Caco-2 (cell line): ENCODE results near the gene GAN. TPM values are rescaled to one million over a fixed set of nuclear protein-coding genes. Genes with fewer than 3 reads are reported as not detected.

Experiments used
- BruUV-seq: library from RNA; stranded (reverse); fragments of 400-500 nt; replicated peaks from 2 replicates; lab custom pipeline; 2021; lab: Mats Ljungman, UMichigan
- CTCF ChIA-PET: fragments of 300-600 bp; sonication (Branson Sonifier 250); formaldehyde crosslinking; loops from one replicate; lab custom pipeline; 2022; ENCODE audit warnings: antibody characterized with exemption; lab: Charles Lee
- POLR2A ChIA-PET: fragments of 300-600 bp; sonication (Branson Sonifier 250); formaldehyde crosslinking; loops from one replicate; lab custom pipeline; 2022; ENCODE audit warnings: antibody characterized with exemption; lab: Charles Lee
- DNase-seq, 2 experiments: peaks; one replicate each; pipeline versions ENCODE4 v3.0.0 to v3.0.0-alpha.2; 2020 to 2022
- H3K27me3 ChIP-seq: replicated peaks from 2 replicates; pipeline ENCODE4 v1.6.0; 2011; ENCODE audit warnings: low read length; ENCODE audit not compliant: control insufficient read depth, insufficient read depth
- H3K36me3 ChIP-seq: 2 replicates; pipeline ENCODE4 v1.5.1; 2011; ENCODE audit warnings: low read length; ENCODE audit not compliant: control insufficient read depth, insufficient read depth
- H3K4me1 ChIP-seq: fragments of 250-450 bp; sonication (Bioruptor Pico); 2 replicates; pipeline ENCODE4 v1.5.1; 2020; ENCODE audit warnings: mild to moderate bottlenecking
- H3K4me3 ChIP-seq: 2 replicates; pipeline ENCODE4 v1.5.1; 2011; ENCODE audit warnings: low read depth, mild to moderate bottlenecking, control low read depth, low read length
- H3K9me3 ChIP-seq: fragments of 250-450 bp; sonication (Bioruptor Pico); 2 replicates; pipeline ENCODE4 v1.5.1; 2020; ENCODE audit warnings: mild to moderate bottlenecking, moderate library complexity
- H3K27ac Mint-ChIP-seq: one replicate; pipeline ENCODE4 v1.8.0; 2022; ENCODE audit warnings: mixed read lengths; ENCODE audit not compliant: unreplicated experiment
- H3K27me3 Mint-ChIP-seq: one replicate; pipeline ENCODE4 v1.8.0; 2022; ENCODE audit warnings: mixed read lengths; ENCODE audit not compliant: insufficient read depth, unreplicated experiment
- H3K36me3 Mint-ChIP-seq: one replicate; pipeline ENCODE4 v1.8.0; 2022; ENCODE audit warnings: mild to moderate bottlenecking, mixed read lengths; ENCODE audit not compliant: insufficient read depth, unreplicated experiment
- H3K4me1 Mint-ChIP-seq: one replicate; pipeline ENCODE4 v1.8.0; 2022; ENCODE audit warnings: low read depth, mixed read lengths; ENCODE audit not compliant: unreplicated experiment
- H3K4me3 Mint-ChIP-seq: one replicate; pipeline ENCODE4 v1.8.0; 2022; ENCODE audit warnings: mild to moderate bottlenecking, moderate library complexity, mixed read lengths; ENCODE audit not compliant: unreplicated experiment
- H3K9me3 Mint-ChIP-seq: one replicate; pipeline ENCODE4 v1.8.0; 2022; ENCODE audit warnings: mixed read lengths; ENCODE audit not compliant: unreplicated experiment
- intact Hi-C: fragments of 100-400 bp; cut with micrococcal nuclease; formaldehyde crosslinking; loops from one replicate; pipeline ENCODE4 v1.10.0; 2022; ENCODE audit not compliant: unreplicated experiment
- total RNA-seq: library from RNA; stranded (reverse); gene quantifications from 2 replicates; pipeline ENCODE4 v1.2.3, GENCODE V29; 2022
- TF ChIP-seq, protein P1 (sequence below), 2 experiments: fragments of 200-600 bp in 1 of 2; IDR thresholded peaks; 1 replicate in 1 of 2; 2 replicates in 1 of 2; pipeline versions ENCODE4 v1.5.1 to v1.8.0; 2011 to 2022; ENCODE audit warnings: antibody characterized with exemption in 1 of 2, control low read depth in 1 of 2, inconsistent platforms in 1 of 2, low read depth in 1 of 2, low read length in 1 of 2, mild to moderate bottlenecking in 1 of 2, moderate library complexity in 1 of 2; ENCODE audit not compliant: insufficient read depth in 1 of 2, severe bottlenecking in 1 of 2, unreplicated experiment in 1 of 2

GAN gene
- total RNA-seq, 1 experiment from 2014 or later = 29.3 TPM

DNA sequence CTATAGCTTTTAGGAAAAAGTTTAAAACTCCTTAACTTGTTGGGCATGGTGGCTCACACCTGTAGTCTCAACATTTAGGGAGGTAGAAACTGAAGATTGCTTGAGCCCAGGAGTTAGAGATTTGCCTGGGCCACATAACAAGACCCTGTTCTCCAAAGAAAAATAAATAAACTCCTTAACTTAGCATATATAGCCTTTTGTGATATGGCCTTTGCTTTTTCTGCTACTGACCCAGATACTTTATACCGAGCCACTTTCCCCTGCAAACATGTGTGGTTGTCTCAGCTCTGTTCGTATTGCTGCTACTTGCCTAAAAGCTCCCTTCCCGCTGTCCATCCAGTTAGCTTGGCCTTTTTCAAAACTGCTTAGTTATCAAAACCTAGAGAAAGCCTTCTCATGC is 51.0 kb downstream of the GAN start:
- Mint-ChIP-seq H3K4me3 (no peak overlapping the region), H3K27ac (no peak overlapping the region), H3K27me3 (no peaks in the 10 kb centered on the region), H3K36me3 (peaks cover 53% of the 10 kb centered on the region), H3K9me3 (no peaks in the 10 kb centered on the region), H3K4me1 (no peaks in the 10 kb centered on the region)
- Histone ChIP-seq H3K4me3 (no peak overlapping the region), H3K36me3 (peaks cover 8% of the 10 kb centered on the region), H3K4me1 (no peaks in the 10 kb centered on the region), H3K9me3 (no peaks in the 10 kb centered on the region), H3K27me3 (no peaks in the 10 kb centered on the region)
- BruUV-seq = no TSS peak
- DNase-seq = no peak
- POLR2A ChIA-PET = no interaction called here
- CTCF ChIA-PET = interaction anchor here (0.6 to 0.7 kb wide), 2 partner anchors 85 to 230 kb away, joined by 3 read pairs; no protein-coding TSS in a partner anchor
- intact Hi-C loops = loop anchor here (1.0 kb wide), 3 partner anchors 102 to 373 kb away; no protein-coding TSS in a partner anchor
- TF ChIP-seq, protein P1, sequence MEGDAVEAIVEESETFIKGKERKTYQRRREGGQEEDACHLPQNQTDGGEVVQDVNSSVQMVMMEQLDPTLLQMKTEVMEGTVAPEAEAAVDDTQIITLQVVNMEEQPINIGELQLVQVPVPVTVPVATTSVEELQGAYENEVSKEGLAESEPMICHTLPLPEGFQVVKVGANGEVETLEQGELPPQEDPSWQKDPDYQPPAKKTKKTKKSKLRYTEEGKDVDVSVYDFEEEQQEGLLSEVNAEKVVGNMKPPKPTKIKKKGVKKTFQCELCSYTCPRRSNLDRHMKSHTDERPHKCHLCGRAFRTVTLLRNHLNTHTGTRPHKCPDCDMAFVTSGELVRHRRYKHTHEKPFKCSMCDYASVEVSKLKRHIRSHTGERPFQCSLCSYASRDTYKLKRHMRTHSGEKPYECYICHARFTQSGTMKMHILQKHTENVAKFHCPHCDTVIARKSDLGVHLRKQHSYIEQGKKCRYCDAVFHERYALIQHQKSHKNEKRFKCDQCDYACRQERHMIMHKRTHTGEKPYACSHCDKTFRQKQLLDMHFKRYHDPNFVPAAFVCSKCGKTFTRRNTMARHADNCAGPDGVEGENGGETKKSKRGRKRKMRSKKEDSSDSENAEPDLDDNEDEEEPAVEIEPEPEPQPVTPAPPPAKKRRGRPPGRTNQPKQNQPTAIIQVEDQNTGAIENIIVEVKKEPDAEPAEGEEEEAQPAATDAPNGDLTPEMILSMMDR (IDR thresholded peaks at IDR 0.05; ENCODE audit: insufficient read depth in 1 of 2, low read depth in 1 of 2, low read length in 1 of 2, severe bottlenecking in 1 of 2, unreplicated experiment in 1 of 2) = no peak

DNA sequence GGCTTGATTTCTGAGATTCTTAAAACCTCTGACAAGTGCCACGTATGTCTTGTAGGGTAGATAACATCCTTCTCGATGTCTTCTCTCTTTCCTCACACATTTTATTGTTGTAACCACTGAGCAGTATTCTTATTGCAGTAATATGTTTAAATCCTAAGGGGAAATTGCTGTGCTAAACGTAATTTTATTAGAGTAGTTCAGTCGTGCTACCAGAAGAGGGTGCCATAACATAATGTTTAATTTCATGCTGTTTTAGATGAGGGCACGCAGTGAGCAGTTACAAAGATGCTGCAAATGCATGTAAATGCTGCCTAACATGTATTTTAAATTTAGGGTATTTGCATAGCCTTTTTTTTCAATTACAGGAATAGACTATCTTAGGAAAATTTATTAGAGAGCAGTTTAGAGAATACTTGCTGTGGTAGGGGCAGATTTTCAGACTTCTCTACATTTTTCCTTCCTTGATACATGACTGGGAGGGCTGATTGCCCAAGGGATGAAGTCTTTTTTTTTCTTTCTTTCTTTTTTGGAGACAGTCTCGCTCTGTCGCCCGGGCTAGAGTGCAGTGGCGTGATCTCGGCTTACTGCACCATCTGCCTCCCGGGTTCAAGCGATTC is 51.7 kb downstream of the GAN start:
- BruUV-seq = no TSS peak
- Histone ChIP-seq H3K27me3 (no peaks in the 10 kb centered on the region), H3K9me3 (no peaks in the 10 kb centered on the region), H3K4me1 (no peaks in the 10 kb centered on the region), H3K4me3 (no peak overlapping the region), H3K36me3 (peaks cover 8% of the 10 kb centered on the region)
- TF ChIP-seq, protein P1 (IDR thresholded peaks at IDR 0.05; ENCODE audit: insufficient read depth in 1 of 2, low read depth in 1 of 2, low read length in 1 of 2, severe bottlenecking in 1 of 2, unreplicated experiment in 1 of 2) = peak; percentile 64 to 83
- Mint-ChIP-seq H3K27ac (no peak overlapping the region), H3K4me3 (no peak overlapping the region), H3K27me3 (no peaks in the 10 kb centered on the region), H3K36me3 (peaks cover 52% of the 10 kb centered on the region), H3K4me1 (no peaks in the 10 kb centered on the region), H3K9me3 (no peaks in the 10 kb centered on the region)
- intact Hi-C loops = loop anchor here (1.0 kb wide), 3 partner anchors 103 to 372 kb away; no protein-coding TSS in a partner anchor
- CTCF ChIA-PET = interaction anchor here (0.7 kb wide), 1 partner anchor 231 kb away, joined by 3 read pairs; no protein-coding TSS in a partner anchor
- DNase-seq = peak in 1 of 2 experiments; percentile 56
- POLR2A ChIA-PET = no interaction called here

DNA sequence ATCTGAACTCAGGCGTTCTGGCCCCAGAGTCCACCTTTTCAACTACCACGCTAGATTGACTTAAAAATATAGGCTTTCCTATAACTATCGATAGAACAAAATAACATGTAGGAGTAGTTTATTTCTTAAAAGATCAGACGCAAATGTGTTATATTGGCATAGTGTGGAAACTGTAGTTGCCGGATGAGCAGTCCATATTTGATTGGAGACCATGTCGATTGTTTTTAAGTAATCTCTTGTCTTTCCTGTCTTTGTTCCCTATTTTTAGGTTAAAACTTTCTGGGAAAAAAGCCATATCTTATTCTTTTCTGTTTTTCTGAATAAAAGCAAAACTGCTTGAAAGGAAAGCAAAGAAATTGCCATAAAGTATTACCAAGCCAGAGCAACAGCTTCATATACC is 53.1 kb downstream of the GAN start:
- Mint-ChIP-seq H3K27ac (no peak overlapping the region), H3K36me3 (peaks cover 64% of the 10 kb centered on the region), H3K9me3 (no peaks in the 10 kb centered on the region), H3K4me1 (no peaks in the 10 kb centered on the region), H3K27me3 (no peaks in the 10 kb centered on the region), H3K4me3 (no peak overlapping the region)
- DNase-seq = no peak
- Histone ChIP-seq H3K36me3 (peaks cover 7% of the 10 kb centered on the region), H3K4me3 (no peak overlapping the region), H3K4me1 (no peaks in the 10 kb centered on the region), H3K27me3 (no peaks in the 10 kb centered on the region), H3K9me3 (no peaks in the 10 kb centered on the region)
- CTCF ChIA-PET = interaction anchor here (0.6 kb wide), 1 partner anchor 366 kb away, joined by 3 read pairs; no protein-coding TSS in a partner anchor
- intact Hi-C loops = no loop called here
- TF ChIP-seq, protein P1 (IDR thresholded peaks at IDR 0.05; ENCODE audit: insufficient read depth in 1 of 2, low read depth in 1 of 2, low read length in 1 of 2, severe bottlenecking in 1 of 2, unreplicated experiment in 1 of 2) = no peak
- POLR2A ChIA-PET = no interaction called here
- no TSS peak for BruUV-seq
